Measurements from ENCODE around the gene CFAP100.

CFAP100 gene

GRCh38 chr3:126389794-126390146, 4.9 kb upstream of the CFAP100 start:
- no peak for TF ChIP-seq CTCF (IDR thresholded peaks at IDR 0.05)

- no peak for TF ChIP-seq CTCF (IDR thresholded peaks at IDR 0.05)
Observed at GRCh38 chr3:126390201-126390600, 4.5 kb upstream of the CFAP100 start.

GRCh38 chr3:126390751-126391150, 4.0 kb upstream of the CFAP100 start:
- no peak for TF ChIP-seq CTCF (IDR thresholded peaks at IDR 0.05)

- no peak for TF ChIP-seq CTCF (IDR thresholded peaks at IDR 0.05)
Observed at GRCh38 chr3:126391631-126392030, 3.1 kb upstream of the CFAP100 start.

- no peak for TF ChIP-seq CTCF (IDR thresholded peaks at IDR 0.05)
Observed at GRCh38 chr3:126392246-126392645, 2.5 kb upstream of the CFAP100 start.

GRCh38 chr3:126393563-126393962, 1.1 kb upstream of the CFAP100 start:
- TF ChIP-seq CTCF (IDR thresholded peaks at IDR 0.05): no peak

- no peak for TF ChIP-seq CTCF (IDR thresholded peaks at IDR 0.05)
Observed at GRCh38 chr3:126394977-126395321, 240 bp downstream of the CFAP100 start.

- TF ChIP-seq CTCF (IDR thresholded peaks at IDR 0.05): no peak
Observed at GRCh38 chr3:126395846-126396513, 1.3 kb downstream of the CFAP100 start.

Data from LNCAP (cell line).